Uterus (tissue), 4 donors: ENCODE data around the gene CTBP1. TPM values are rescaled to one million over a fixed set of nuclear protein-coding genes. Genes with fewer than 3 reads are reported as not detected.

ENCODE experiments used
- DNase-seq, 2 donors: peaks; one replicate each; pipeline ENCODE4 v3.0.0-alpha.2; 2019 to 2020
- H3K27ac ChIP-seq, 2 donors: fragments of 200-600 bp; sonication (generic); 1 replicate in 1 of 2; 2 replicates in 1 of 2; pipeline ENCODE4 v1.5.1; 2016 to 2018
- H3K27me3 ChIP-seq, 2 donors: fragments of 200-600 bp; sonication (generic); one replicate each; pipeline ENCODE4 v1.5.1; 2018 to 2019; ENCODE audit warnings: control low read depth in 1 of 2
- H3K36me3 ChIP-seq, 2 donors: fragments of 200-600 bp; sonication (generic); one replicate each; pipeline ENCODE4 v1.5.1; 2019; ENCODE audit warnings: control low read depth in 1 of 2
- H3K4me1 ChIP-seq, 2 donors: fragments of 200-600 bp; sonication (generic); one replicate each; pipeline ENCODE4 v1.5.1; 2018 to 2019; ENCODE audit warnings: control low read depth in 1 of 2
- H3K4me3 ChIP-seq, 2 donors: fragments of 200-600 bp; sonication (generic); 1 replicate in 1 of 2; 2 replicates in 1 of 2; pipeline ENCODE4 v1.5.1; 2018 to 2019; ENCODE audit warnings: mild to moderate bottlenecking in 1 of 2
- H3K9me3 ChIP-seq, 2 donors: fragments of 200-600 bp; sonication (generic); one replicate each; pipeline ENCODE4 v1.5.1; 2019; ENCODE audit warnings: control low read depth in 1 of 2
- CTCF ChIP-seq, 4 experiments: fragments of 200-600 bp in 2 of 4; fragments of 450-650 bp in 2 of 4; sonication (generic) in 2 of 4; IDR thresholded peaks; one replicate each; pipeline ENCODE4 v1.5.1; 2016 to 2019; ENCODE audit warnings: antibody characterized with exemption in 4 of 4, mild to moderate bottlenecking in 2 of 4, moderate library complexity in 1 of 4
- POLR2A ChIP-seq, 2 donors: fragments of 450-650 bp; IDR thresholded peaks; one replicate each; pipeline ENCODE4 v1.6.1; 2016; ENCODE audit warnings: antibody characterized with exemption in 2 of 2, mild to moderate bottlenecking in 1 of 2, moderate library complexity in 1 of 2
- intact Hi-C: fragments of 100-400 bp; cut with DNase I; formaldehyde crosslinking; loops from one replicate; pipeline ENCODE4 v1.15.1; 2023; ENCODE audit warnings: low total_unique reads
- total RNA-seq, 4 donors: library from RNA; depleted of rRNA in 3 of 4; stranded (reverse); fragments of >200 nt in 3 of 4; gene quantifications; one replicate each; pipeline versions ENCODE4 v1.1.0 to v1.2.4, GENCODE V29; 2014 to 2023
- donor health status: DM: yes; HTN: yes; CAD: no.

Gene CTBP1
- total RNA-seq, 4 donors from 2014 or later = 104 to 193 (median 162) TPM

GRCh38 chr4:1234309-1234695 lies 14.6 kb downstream of the CTBP1 start:
- H3K4me3 ChIP-seq = no peak overlapping the region

GRCh38 chr4:1233641-1234308 lies 15.2 kb downstream of the CTBP1 start:
- no peaks in the 10 kb centered on the region for H3K36me3 ChIP-seq
- H3K4me3 ChIP-seq = no peak overlapping the region
- TF ChIP-seq POLR2A (IDR thresholded peaks at IDR 0.05) (no peak), CTCF (IDR thresholded peaks at IDR 0.05) (peak; percentile 47 to 68 (median 59))
- no peaks in the 10 kb centered on the region for H3K9me3 ChIP-seq
- DNase-seq = peak; percentile 77 to 83
- no peaks in the 10 kb centered on the region for H3K27me3 ChIP-seq
- no peaks in the 10 kb centered on the region for H3K4me1 ChIP-seq
- peak overlapping the region; percentile 44 to 70 for H3K27ac ChIP-seq
- intact Hi-C loops = no loop called here

More at GRCh38 chr4:1234309-1234695, 14.6 kb downstream of the CTBP1 start:
- peak; percentile 46 to 53 for DNase-seq
- TF ChIP-seq CTCF (IDR thresholded peaks at IDR 0.05) (no peak), POLR2A (IDR thresholded peaks at IDR 0.05) (no peak)
- Histone ChIP-seq H3K4me1 (no peaks in the 10 kb centered on the region), H3K27me3 (no peaks in the 10 kb centered on the region), H3K36me3 (no peaks in the 10 kb centered on the region), H3K9me3 (no peaks in the 10 kb centered on the region), H3K27ac (peak overlapping the region; percentile 44 to 70)
- intact Hi-C loops = no loop called here

GRCh38 chr4:1232661-1233621 lies 16.0 kb downstream of the CTBP1 start:
- intact Hi-C loops = no loop called here
- no peak for DNase-seq
- H3K36me3 ChIP-seq = no peaks in the 10 kb centered on the region
- peak overlapping the region; percentile 44 to 70 for H3K27ac ChIP-seq
- no peaks in the 10 kb centered on the region for H3K27me3 ChIP-seq
- no peaks in the 10 kb centered on the region for H3K9me3 ChIP-seq
- no peaks in the 10 kb centered on the region for H3K4me1 ChIP-seq
- no peak overlapping the region for H3K4me3 ChIP-seq
- TF ChIP-seq POLR2A (IDR thresholded peaks at IDR 0.05) (no peak), CTCF (IDR thresholded peaks at IDR 0.05) (no peak)

DNA sequence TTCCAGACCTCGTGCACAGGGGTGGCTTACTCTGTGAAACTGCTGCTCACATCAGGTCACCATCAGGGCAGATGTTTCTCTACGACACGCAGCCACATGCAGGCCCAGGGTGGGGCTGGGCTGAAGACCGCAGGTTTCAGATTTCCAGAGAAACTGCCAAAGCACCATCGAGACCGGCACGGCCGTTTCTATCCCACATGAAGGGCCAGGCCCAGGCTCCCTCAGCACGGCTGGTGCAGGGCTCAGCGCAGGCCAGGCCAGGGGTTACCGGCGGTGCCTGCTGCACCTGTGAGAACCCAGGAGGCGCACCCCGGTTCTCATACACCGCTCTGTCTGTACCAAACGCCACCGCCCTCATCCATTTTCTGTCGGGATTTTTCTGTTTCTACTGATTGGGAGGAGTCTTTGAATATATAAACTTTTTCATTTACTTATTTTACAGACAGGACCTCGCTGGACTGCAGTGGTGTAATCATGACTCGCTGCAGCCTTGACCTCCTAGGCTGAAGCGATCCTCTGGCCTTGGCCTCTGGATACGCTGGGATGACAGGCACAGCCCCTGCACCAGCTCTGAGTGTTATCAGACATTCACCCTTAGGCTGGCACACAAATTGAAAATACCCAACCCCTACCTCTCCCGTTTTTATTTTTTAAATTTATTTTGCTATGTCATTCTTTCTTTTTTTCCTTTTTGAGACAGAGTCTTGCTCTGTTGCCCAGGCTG lies 17.1 kb downstream of the CTBP1 start:
- no peaks in the 10 kb centered on the region for H3K36me3 ChIP-seq

More for the DNA sequence above, 17.1 kb downstream of the CTBP1 start:
- no peak for DNase-seq
- TF ChIP-seq POLR2A (IDR thresholded peaks at IDR 0.05) (no peak), CTCF (IDR thresholded peaks at IDR 0.05) (no peak)
- no peak overlapping the region for H3K27ac ChIP-seq
- intact Hi-C loops = no loop called here
- no peaks in the 10 kb centered on the region for H3K4me1 ChIP-seq
- no peak overlapping the region for H3K4me3 ChIP-seq
- no peaks in the 10 kb centered on the region for H3K27me3 ChIP-seq
- H3K9me3 ChIP-seq = no peaks in the 10 kb centered on the region
